ENCODE results near the gene PFKFB1.

The PFKFB1 gene

DNA sequence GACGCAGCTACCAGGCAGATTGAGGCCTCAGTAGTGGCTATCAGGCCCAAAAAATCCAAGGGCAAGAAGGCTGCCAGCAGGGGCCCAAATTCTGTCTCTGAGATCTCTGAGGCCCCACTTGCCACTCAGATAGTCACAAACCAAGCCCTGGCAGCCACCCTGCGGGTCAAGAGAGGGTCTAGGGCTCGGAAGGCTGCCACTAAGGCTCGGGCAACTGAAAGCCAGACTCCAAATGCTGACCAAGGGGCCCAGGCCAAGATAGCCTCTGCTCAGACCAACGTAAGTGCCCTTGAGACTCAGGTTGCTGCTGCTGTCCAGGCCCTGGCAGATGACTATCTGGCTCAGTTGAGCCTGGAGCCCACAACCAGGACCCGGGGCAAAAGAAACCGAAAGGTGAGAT, 70.6 kb downstream of the PFKFB1 start:
- H3K27ac Mint-ChIP-seq, result no peak overlapping the region
- peaks cover 11 to 25% of the 10 kb centered on the region in 2 donors for H3K4me1 Mint-ChIP-seq
- peaks cover 0 to under 1% of the 10 kb centered on the region in 2 donors for H3K9me3 Mint-ChIP-seq
- peaks cover 0 to 4% of the 10 kb centered on the region in 2 donors for H3K36me3 Mint-ChIP-seq
- ATAC-seq (replicated peaks), result no peak
- peaks cover 0 to 15% of the 10 kb centered on the region in 2 donors for H3K27me3 Mint-ChIP-seq
- no peak for DNase-seq
- no peak overlapping the region for H3K4me3 Mint-ChIP-seq

- ATAC-seq (replicated peaks), result no peak
- peak overlapping the region; percentile 84 to 97 for H3K4me3 Mint-ChIP-seq
Observed at GRCh38 chrX:54922547-54922946, 71.4 kb downstream of the PFKFB1 start.

DNA sequence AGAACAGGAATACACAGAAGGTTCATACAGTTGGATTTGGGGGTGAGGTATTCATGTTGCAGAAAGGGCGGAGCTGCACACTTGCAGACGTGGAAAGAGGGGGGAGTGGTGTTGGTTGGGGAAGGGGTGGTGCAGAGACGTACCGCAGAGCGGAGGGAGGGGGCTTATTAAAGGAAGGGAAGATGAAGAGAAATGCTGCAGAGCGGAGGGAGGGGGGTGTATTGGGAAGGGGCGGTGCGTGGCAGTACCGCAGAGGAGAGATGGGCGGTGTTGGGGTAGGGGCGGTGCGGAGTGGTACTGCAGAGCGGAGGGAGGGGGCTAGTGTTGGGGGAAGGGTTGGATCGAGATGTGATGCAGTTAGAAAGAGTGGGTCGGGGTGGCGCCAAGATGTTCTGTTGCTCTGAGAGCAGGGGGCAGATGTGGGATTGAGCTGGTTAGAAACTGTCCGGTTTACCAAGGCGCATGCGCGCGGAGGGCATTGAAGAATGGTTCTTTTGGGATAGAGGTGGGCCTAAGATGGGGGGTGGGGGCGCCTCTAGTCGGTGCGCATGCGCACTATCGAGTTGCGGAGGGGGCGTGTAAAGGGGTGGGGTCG, 72.5 kb downstream of the PFKFB1 start:
- ATAC-seq (replicated peaks), result peak; percentile 75 to 80
- H3K27ac Mint-ChIP-seq, result peak overlapping the region; percentile 63
- DNase-seq, result peak; percentile 22
- peak overlapping the region; percentile 84 to 97 for H3K4me3 Mint-ChIP-seq
- H3K27me3 Mint-ChIP-seq, result peaks cover 0 to 15% of the 10 kb centered on the region in 2 donors
- peaks cover 11 to 25% of the 10 kb centered on the region in 2 donors for H3K4me1 Mint-ChIP-seq
- H3K36me3 Mint-ChIP-seq, result peaks cover 0 to 4% of the 10 kb centered on the region in 2 donors
- H3K9me3 Mint-ChIP-seq, result no peaks in the 10 kb centered on the region

More at GRCh38 chrX:54922547-54922946, 71.4 kb downstream of the PFKFB1 start:
- Mint-ChIP-seq H3K36me3 (peaks cover 0 to 4% of the 10 kb centered on the region in 2 donors), H3K27me3 (peaks cover 0 to 15% of the 10 kb centered on the region in 2 donors), H3K4me1 (peaks cover 11 to 25% of the 10 kb centered on the region in 2 donors), H3K9me3 (no peaks in the 10 kb centered on the region), H3K27ac (peak overlapping the region; percentile 11)
- DNase-seq, result no peak

DNA sequence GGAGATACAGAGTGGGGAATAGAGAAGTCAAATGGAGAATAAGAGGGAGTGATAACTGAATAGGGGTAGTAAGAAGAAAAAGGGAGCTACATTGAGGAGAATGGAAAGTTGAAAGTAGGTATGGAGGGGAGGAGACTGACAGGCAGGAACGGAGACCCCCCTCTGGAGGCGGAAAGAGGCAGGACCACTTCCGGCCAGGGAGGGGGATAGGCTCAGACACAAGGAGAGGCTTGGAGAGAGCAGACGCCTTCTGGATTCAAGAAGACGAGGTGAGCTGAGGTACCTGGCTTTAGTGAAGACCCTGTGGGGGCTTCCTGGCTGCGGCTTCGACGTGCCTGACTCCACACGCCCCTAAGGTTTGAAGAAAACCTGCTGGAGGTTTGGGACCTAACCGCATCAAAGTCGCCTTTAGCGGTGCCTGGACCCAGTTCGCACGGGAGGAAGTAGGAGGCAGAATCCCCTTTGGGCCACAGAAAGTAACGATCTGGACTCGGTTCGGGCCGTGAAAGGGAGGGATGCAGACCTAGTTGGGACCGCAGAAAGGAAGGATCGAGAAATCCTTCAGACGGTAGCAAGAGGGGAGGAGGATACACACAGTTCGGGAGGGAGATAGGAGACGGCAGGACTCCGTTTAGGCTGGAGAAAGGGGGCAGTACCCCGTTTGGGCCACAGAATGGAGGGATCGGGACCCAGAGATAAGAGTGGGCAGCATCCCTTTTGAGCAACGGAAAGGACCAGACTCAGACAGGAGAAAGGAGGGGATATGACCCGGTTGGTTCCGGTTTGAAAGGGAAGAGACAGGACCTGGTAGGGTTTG, 73.2 kb downstream of the PFKFB1 start, which contains the start of gene TRO:
TSS of gene TRO (plus strand) at position 215 of the 817 bp plus-strand sequence. CDS start 1,423 bp downstream, outside the sequence.
- peak within 1 kb of the TSS; percentile 84 to 97 for H3K4me3 Mint-ChIP-seq
- H3K9me3 Mint-ChIP-seq, result peaks cover 0 to 2% of the 10 kb centered on the region in 2 donors
- peaks cover 11 to 25% of the 10 kb centered on the region in 2 donors for H3K4me1 Mint-ChIP-seq
- H3K36me3 Mint-ChIP-seq, result peaks cover 0 to 4% of the 10 kb centered on the region in 2 donors
- peaks cover 0 to 15% of the 10 kb centered on the region in 2 donors for H3K27me3 Mint-ChIP-seq
- ATAC-seq (replicated peaks) (peak; percentile 16 to 23), DNase-seq (no peak)
- H3K27ac Mint-ChIP-seq, result peak within 1 kb of the TSS; percentile 63

DNA sequence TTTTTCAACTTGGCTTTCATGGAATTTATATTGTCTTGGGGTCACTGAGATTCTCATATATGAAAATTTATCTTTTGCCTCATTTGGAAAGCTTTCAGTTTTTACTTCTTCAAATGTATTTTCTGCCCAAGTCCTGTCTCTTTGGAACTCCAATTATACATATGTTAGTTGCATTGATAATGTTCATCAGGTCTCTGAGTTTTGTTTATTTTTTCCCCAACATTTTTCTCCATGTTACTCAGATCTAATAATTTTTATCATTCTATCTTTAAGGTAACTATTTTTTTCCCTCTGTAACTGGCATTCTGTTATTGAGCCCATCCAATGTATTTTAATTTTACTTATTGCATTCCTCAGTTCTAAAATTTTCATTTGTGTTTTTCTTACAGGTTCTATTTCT, 84.0 kb downstream of the PFKFB1 start:
- H3K36me3 Mint-ChIP-seq, result peaks cover 0 to 2% of the 10 kb centered on the region in 2 donors
- H3K9me3 Mint-ChIP-seq, result peaks cover 3 to 13% of the 10 kb centered on the region in 2 donors
- no peak overlapping the region for H3K4me3 Mint-ChIP-seq
- DNase-seq (no peak), ATAC-seq (replicated peaks) (no peak)
- no peaks in the 10 kb centered on the region for H3K4me1 Mint-ChIP-seq
- H3K27me3 Mint-ChIP-seq, result peaks cover 0 to 6% of the 10 kb centered on the region in 2 donors
- H3K27ac Mint-ChIP-seq, result no peak overlapping the region

DNA sequence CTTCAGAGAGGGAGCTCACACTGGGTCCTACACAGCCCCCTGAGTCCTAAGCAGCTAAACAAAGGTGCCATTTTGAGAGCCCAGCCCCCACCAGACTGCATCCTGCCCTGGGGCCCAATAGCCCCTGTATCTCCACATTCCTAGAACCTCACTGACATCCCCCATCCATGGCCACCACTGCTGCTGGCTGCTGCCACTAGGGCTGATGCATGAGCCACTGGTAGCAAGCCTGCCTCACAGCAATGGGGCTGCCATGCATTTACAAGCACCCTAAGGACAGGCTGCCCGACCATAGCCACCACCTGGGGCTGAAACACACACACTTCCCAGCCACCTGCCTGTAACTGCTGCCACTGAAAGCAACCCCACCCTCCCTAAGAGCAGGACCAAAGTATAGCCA, 99.8 kb downstream of the PFKFB1 start:
- Mint-ChIP-seq H3K27me3 (peaks cover 13 to 14% of the 10 kb centered on the region in 2 donors), H3K27ac (no peak overlapping the region), H3K4me3 (no peak overlapping the region), H3K9me3 (peaks cover 3 to 13% of the 10 kb centered on the region in 2 donors), H3K4me1 (no peaks in the 10 kb centered on the region), H3K36me3 (no peaks in the 10 kb centered on the region)
- DNase-seq, result no peak
- no peak for ATAC-seq (replicated peaks)

- H3K4me3 Mint-ChIP-seq, result no peak overlapping the region
- no peak overlapping the region for H3K27ac Mint-ChIP-seq
- H3K4me1 Mint-ChIP-seq, result no peaks in the 10 kb centered on the region
- no peaks in the 10 kb centered on the region for H3K36me3 Mint-ChIP-seq
- peaks cover 30 to 34% of the 10 kb centered on the region in 2 donors for H3K27me3 Mint-ChIP-seq
- peaks cover 2 to 13% of the 10 kb centered on the region in 2 donors for H3K9me3 Mint-ChIP-seq
- DNase-seq, result no peak
- ATAC-seq (replicated peaks), result peak; percentile 63 to 64
Observed at GRCh38 chrX:54891573-54891972, 102.4 kb downstream of the PFKFB1 start.

- no peak for DNase-seq
- H3K27ac Mint-ChIP-seq, result no peak overlapping the region
- peaks cover 39 to 41% of the 10 kb centered on the region in 2 donors for H3K27me3 Mint-ChIP-seq
- no peaks in the 10 kb centered on the region for H3K9me3 Mint-ChIP-seq
- no peak overlapping the region for H3K4me3 Mint-ChIP-seq
- H3K36me3 Mint-ChIP-seq, result no peaks in the 10 kb centered on the region
- ATAC-seq (replicated peaks), result no peak
- no peaks in the 10 kb centered on the region for H3K4me1 Mint-ChIP-seq
Observed at GRCh38 chrX:54885740-54886139, 108.2 kb downstream of the PFKFB1 start.
